Prostate gland (tissue), 2 donors: ENCODE data around the gene MRPL14. TPM values are rescaled to one million over a fixed set of nuclear protein-coding genes. Genes with fewer than 3 reads are reported as not detected.

ENCODE experiments used
- DNase-seq: peaks from one replicate; pipeline ENCODE4 v3.0.0-alpha.2; 2019; ENCODE audit warnings: low spot score
- H3K27ac ChIP-seq, 2 donors: fragments of 200-600 bp; sonication (generic); 2 replicates each; pipeline ENCODE4 v1.5.1; 2017 to 2019
- H3K27me3 ChIP-seq: fragments of 200-600 bp; sonication (generic); replicated peaks from 2 replicates; pipeline ENCODE4 v1.5.1; 2019; ENCODE audit not compliant: insufficient read depth
- H3K36me3 ChIP-seq, 2 donors: fragments of 200-600 bp; sonication (generic); 1 replicate in 1 of 2; 2 replicates in 1 of 2; pipeline versions ENCODE4 v1.5.1 to v1.8.1; 2017 to 2019
- H3K4me1 ChIP-seq: fragments of 200-600 bp; sonication (generic); replicated peaks from 2 replicates; pipeline ENCODE4 v1.5.1; 2019
- H3K4me3 ChIP-seq, 2 donors: fragments of 200-600 bp; sonication (generic); 2 replicates each; pipeline ENCODE4 v1.5.1; 2017 to 2019
- H3K9me3 ChIP-seq: fragments of 200-600 bp; sonication (generic); 2 replicates; pipeline ENCODE4 v1.5.1; 2017
- CTCF ChIP-seq, 4 experiments: fragments of 200-600 bp in 2 of 4; fragments of 450-650 bp in 2 of 4; sonication (generic) in 2 of 4; IDR thresholded peaks; 1 replicate in 3 of 4; 2 replicates in 1 of 4; pipeline ENCODE4 v1.5.1; 2016 to 2019; ENCODE audit warnings: antibody characterized with exemption in 4 of 4, mild to moderate bottlenecking in 2 of 4, moderate library complexity in 2 of 4
- POLR2A ChIP-seq: fragments of 450-650 bp; IDR thresholded peaks from one replicate; pipeline ENCODE4 v1.6.1; 2016; ENCODE audit warnings: antibody characterized with exemption, mild to moderate bottlenecking
- POLR2AphosphoS5 ChIP-seq: sonication (generic); formaldehyde crosslinking; IDR thresholded peaks from one replicate; pipeline ENCODE4 v1.6.1; 2017; ENCODE audit warnings: antibody characterized with exemption
- WGBS: methylation state at CpG from one replicate; pipeline ENCODE4 v1.1.5; 2018; 5-methylcytosine and 5-hydroxymethylcytosine counted together
- intact Hi-C: fragments of 100-400 bp; cut with DNase I; formaldehyde crosslinking; loops from one replicate; pipeline ENCODE4 v1.14.2; 2022
- total RNA-seq, 2 donors: library from RNA; depleted of rRNA; stranded (reverse); fragments of >200 nt; gene quantifications; one replicate each; pipeline ENCODE4 v1.1.0, GENCODE V29; 2016

MRPL14 gene
- total RNA-seq, 2 donors from 2014 or later = 35.7 to 48.1 TPM

DNA sequence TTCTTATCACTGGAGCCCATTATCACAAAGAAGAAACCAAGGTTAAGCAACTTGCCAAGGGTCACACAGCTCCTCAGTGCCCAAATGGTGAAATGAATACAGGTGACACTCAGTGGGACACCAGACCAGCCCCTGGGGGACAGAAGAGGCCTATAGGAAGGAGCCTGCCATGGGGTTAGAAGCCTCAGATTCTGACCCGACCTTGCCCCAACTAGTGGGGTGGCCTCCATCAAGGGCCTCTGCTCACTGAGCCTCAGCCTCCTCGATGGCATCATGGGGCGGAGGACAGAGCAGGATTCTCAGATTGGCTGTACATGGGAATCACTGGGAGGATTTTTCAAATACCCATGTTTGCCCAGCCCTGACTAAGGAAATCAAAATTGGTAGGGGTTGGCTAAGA lies 47.6 kb downstream of the MRPL14 start:
- H3K4me1 ChIP-seq = peaks cover 8% of the 10 kb centered on the region
- TF ChIP-seq CTCF (IDR thresholded peaks at IDR 0.05) (no peak), POLR2A (no peak), POLR2AphosphoS5 (no peak)
- no peak overlapping the region for H3K27ac ChIP-seq
- H3K9me3 ChIP-seq = no peaks in the 10 kb centered on the region
- H3K4me3 ChIP-seq = no peak overlapping the region
- H3K27me3 ChIP-seq = no peaks in the 10 kb centered on the region
- H3K36me3 ChIP-seq = no peaks in the 10 kb centered on the region
- DNase-seq = no peak
- intact Hi-C loops = loop anchor here (2.0 to 5.0 kb wide), 2 partner anchors 107 to 411 kb away; no protein-coding TSS in a partner anchor
- 83% methylated on average over 3 of the region's 3 CpGs for WGBS

- TF ChIP-seq POLR2A (no peak), CTCF (IDR thresholded peaks at IDR 0.05) (peak; percentile 81 to 98 (median 92)), POLR2AphosphoS5 (peak; percentile 66)
- H3K36me3 ChIP-seq = no peaks in the 10 kb centered on the region
- no peaks in the 10 kb centered on the region for H3K9me3 ChIP-seq
- peaks cover 11% of the 10 kb centered on the region for H3K4me1 ChIP-seq
- H3K27me3 ChIP-seq = no peaks in the 10 kb centered on the region
- WGBS = 20% methylated on average over 8 of the region's 8 CpGs
- intact Hi-C loops = loop anchor here (1.0 to 5.0 kb wide), 3 partner anchors 107 to 410 kb away; no protein-coding TSS in a partner anchor
- no peak overlapping the region for H3K27ac ChIP-seq
- DNase-seq = peak; percentile 77
- no peak overlapping the region for H3K4me3 ChIP-seq
Observed at GRCh38 chr6:44078827-44079671, 48.2 kb downstream of the MRPL14 start.

- no peak for TF ChIP-seq POLR2A
- peak; percentile 31 for TF ChIP-seq POLR2AphosphoS5
- intact Hi-C loops = loop anchor here (1.0 to 5.0 kb wide), 3 partner anchors 106 to 410 kb away; no protein-coding TSS in a partner anchor
- H3K27ac ChIP-seq = no peak overlapping the region
- H3K36me3 ChIP-seq = no peaks in the 10 kb centered on the region
- WGBS = 86% methylated on average over 6 of the region's 6 CpGs
- no peaks in the 10 kb centered on the region for H3K27me3 ChIP-seq
- peaks cover 11% of the 10 kb centered on the region for H3K4me1 ChIP-seq
- no peaks in the 10 kb centered on the region for H3K9me3 ChIP-seq
- H3K4me3 ChIP-seq = no peak overlapping the region
- DNase-seq = no peak
Observed at GRCh38 chr6:44078219-44078826, 48.9 kb downstream of the MRPL14 start.

DNA sequence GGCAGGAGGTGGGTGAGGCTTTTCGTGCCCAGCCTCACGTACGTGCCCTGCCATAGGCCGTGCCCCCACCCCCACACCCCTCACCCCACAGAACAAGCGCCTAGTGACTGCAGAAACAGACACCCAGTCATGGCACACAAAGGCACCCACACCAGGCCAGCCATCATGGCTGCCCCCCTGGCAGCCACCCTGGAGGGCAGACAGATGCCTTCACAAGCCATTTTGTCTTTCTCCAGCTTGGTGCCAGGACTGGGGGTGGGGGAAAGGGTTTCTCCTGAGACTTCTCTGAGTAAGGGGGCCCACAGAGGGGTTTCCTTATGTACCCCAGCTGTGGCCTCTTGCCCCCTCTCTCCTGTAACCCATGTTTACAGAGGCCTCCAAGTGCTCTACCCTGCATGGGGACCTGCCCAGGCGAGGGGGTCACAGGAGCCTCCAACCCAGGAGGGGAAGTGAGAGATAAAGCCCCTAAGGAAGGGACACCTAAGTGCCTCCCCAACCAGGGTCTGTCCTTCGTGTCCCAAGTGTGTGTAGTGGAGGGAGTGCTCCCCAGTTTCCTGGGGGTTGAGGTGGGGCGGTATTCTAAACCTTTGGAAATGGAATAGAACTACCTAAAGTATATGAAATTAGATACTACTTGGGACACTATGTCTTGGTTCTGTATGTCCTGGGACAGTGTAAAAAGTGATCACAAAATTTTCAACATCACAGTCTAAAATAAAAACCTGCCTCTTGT lies 49.9 kb downstream of the MRPL14 start:
- intact Hi-C loops = loop anchor here (5.0 kb wide), 1 partner anchor 105 kb away; no protein-coding TSS in a partner anchor
- Histone ChIP-seq H3K36me3 (no peaks in the 10 kb centered on the region), H3K27me3 (no peaks in the 10 kb centered on the region), H3K4me3 (no peak overlapping the region), H3K9me3 (no peaks in the 10 kb centered on the region), H3K4me1 (peaks cover 11% of the 10 kb centered on the region), H3K27ac (no peak overlapping the region)
- no peak for DNase-seq
- 80% methylated on average over 5 of the region's 8 CpGs for WGBS
- TF ChIP-seq POLR2AphosphoS5 = no peak
- TF ChIP-seq POLR2A = no peak
- TF ChIP-seq CTCF (IDR thresholded peaks at IDR 0.05) = no peak
